ENCODE data around the gene DCC.

The DCC gene

GRCh38 chr18:52612406-52612805 is 272.4 kb downstream of the DCC start:
- H3K4me3 ChIP-seq (ENCODE audit: control insufficient read depth, low read depth, low read length) = no peak overlapping the region
- TF ChIP-seq CTCF (IDR thresholded peaks at IDR 0.05; ENCODE audit: control insufficient read depth, insufficient read depth, low read depth, low read length, missing control alignments) = no peak
- DNase-seq (ENCODE audit: low read depth) = no peak

- H3K4me3 ChIP-seq (ENCODE audit: control insufficient read depth, low read depth, low read length) = no peak overlapping the region
- no peak for TF ChIP-seq CTCF (IDR thresholded peaks at IDR 0.05; ENCODE audit: control insufficient read depth, insufficient read depth, low read depth, low read length, missing control alignments)
- no peak for DNase-seq (ENCODE audit: low read depth)
Measured at GRCh38 chr18:52615321-52615720, 275.3 kb downstream of the DCC start.

- H3K4me3 ChIP-seq (ENCODE audit: control insufficient read depth, low read depth, low read length) = no peak overlapping the region
- no peak for TF ChIP-seq CTCF (IDR thresholded peaks at IDR 0.05; ENCODE audit: control insufficient read depth, insufficient read depth, low read depth, low read length, missing control alignments)
- no peak for DNase-seq (ENCODE audit: low read depth)
Measured at GRCh38 chr18:52615943-52616342, 275.9 kb downstream of the DCC start.

GRCh38 chr18:52617931-52618330 is 277.9 kb downstream of the DCC start:
- no peak for TF ChIP-seq CTCF (IDR thresholded peaks at IDR 0.05; ENCODE audit: control insufficient read depth, insufficient read depth, low read depth, low read length, missing control alignments)
- H3K4me3 ChIP-seq (ENCODE audit: control insufficient read depth, low read depth, low read length) = no peak overlapping the region
- no peak for DNase-seq (ENCODE audit: low read depth)

- TF ChIP-seq CTCF (IDR thresholded peaks at IDR 0.05; ENCODE audit: control insufficient read depth, insufficient read depth, low read depth, low read length, missing control alignments) = no peak
- no peak for DNase-seq (ENCODE audit: low read depth)
- H3K4me3 ChIP-seq (ENCODE audit: control insufficient read depth, low read depth, low read length) = no peak overlapping the region
Measured at GRCh38 chr18:52620926-52621439, 281.0 kb downstream of the DCC start.

- TF ChIP-seq CTCF (IDR thresholded peaks at IDR 0.05; ENCODE audit: control insufficient read depth, insufficient read depth, low read depth, low read length, missing control alignments) = no peak
- no peak overlapping the region for H3K4me3 ChIP-seq (ENCODE audit: control insufficient read depth, low read depth, low read length)
- no peak for DNase-seq (ENCODE audit: low read depth)
Measured at GRCh38 chr18:52624702-52625101, 284.7 kb downstream of the DCC start.

- no peak overlapping the region for H3K4me3 ChIP-seq (ENCODE audit: control insufficient read depth, low read depth, low read length)
- TF ChIP-seq CTCF (IDR thresholded peaks at IDR 0.05; ENCODE audit: control insufficient read depth, insufficient read depth, low read depth, low read length, missing control alignments) = no peak
- DNase-seq (ENCODE audit: low read depth) = no peak
Measured at GRCh38 chr18:52636536-52636935, 296.5 kb downstream of the DCC start.
